ENCODE results near the gene CARMIL1.

- TF ChIP-seq, protein P1, sequence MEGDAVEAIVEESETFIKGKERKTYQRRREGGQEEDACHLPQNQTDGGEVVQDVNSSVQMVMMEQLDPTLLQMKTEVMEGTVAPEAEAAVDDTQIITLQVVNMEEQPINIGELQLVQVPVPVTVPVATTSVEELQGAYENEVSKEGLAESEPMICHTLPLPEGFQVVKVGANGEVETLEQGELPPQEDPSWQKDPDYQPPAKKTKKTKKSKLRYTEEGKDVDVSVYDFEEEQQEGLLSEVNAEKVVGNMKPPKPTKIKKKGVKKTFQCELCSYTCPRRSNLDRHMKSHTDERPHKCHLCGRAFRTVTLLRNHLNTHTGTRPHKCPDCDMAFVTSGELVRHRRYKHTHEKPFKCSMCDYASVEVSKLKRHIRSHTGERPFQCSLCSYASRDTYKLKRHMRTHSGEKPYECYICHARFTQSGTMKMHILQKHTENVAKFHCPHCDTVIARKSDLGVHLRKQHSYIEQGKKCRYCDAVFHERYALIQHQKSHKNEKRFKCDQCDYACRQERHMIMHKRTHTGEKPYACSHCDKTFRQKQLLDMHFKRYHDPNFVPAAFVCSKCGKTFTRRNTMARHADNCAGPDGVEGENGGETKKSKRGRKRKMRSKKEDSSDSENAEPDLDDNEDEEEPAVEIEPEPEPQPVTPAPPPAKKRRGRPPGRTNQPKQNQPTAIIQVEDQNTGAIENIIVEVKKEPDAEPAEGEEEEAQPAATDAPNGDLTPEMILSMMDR (conservative IDR thresholded peaks at IDR 0.05 in 1 of 2, IDR thresholded peaks at IDR 0.05 in 1 of 2; ENCODE audit: extremely low read depth in 1 of 2, insufficient read depth in 1 of 2, low read depth in 1 of 2, low read length in 2 of 2) = no peak
- no peak for TF ChIP-seq EZH2 (IDR thresholded peaks at IDR 0.05; ENCODE audit: borderline replicate concordance, low read length)
Observed at GRCh38 chr6:25497383-25498040, 218.3 kb downstream of the CARMIL1 start.
